Smooth muscle cell (in vitro differentiated cells): ENCODE results near the gene PLCL2. TPM values are rescaled to one million over a fixed set of nuclear protein-coding genes. Genes with fewer than 3 reads are reported as not detected.

Experiments used
- DNase-seq: peaks from one replicate; lab custom pipeline; 2025; ENCODE audit not compliant: unreplicated experiment; lab: John Stamatoyannopoulos, UW
- H2AFZ ChIP-seq: fragments of 200-600 bp; sonication (generic); 2 replicates; pipeline ENCODE4 v1.6.0; 2016; ENCODE audit warnings: antibody characterized with exemption, low read depth, mild to moderate bottlenecking
- H3F3A ChIP-seq: fragments of 200-600 bp; sonication (generic); 2 replicates; pipeline ENCODE4 v1.6.0; 2017; ENCODE audit warnings: antibody characterized with exemption, low read depth
- H3K27ac ChIP-seq: fragments of 200-600 bp; sonication (generic); 2 replicates; pipeline ENCODE4 v1.5.1; 2016; ENCODE audit warnings: low read depth, mild to moderate bottlenecking
- H3K27me3 ChIP-seq: fragments of 200-600 bp; sonication (generic); 2 replicates; pipeline ENCODE4 v1.6.1; 2016; ENCODE audit warnings: low read depth, mild to moderate bottlenecking
- H3K36me3 ChIP-seq: fragments of 200-600 bp; sonication (generic); 2 replicates; pipeline ENCODE4 v1.5.1; 2016; ENCODE audit warnings: low read depth
- H3K4me1 ChIP-seq: fragments of 200-600 bp; sonication (generic); 2 replicates; pipeline ENCODE4 v1.5.1; 2016; ENCODE audit warnings: low read depth
- H3K4me2 ChIP-seq: fragments of 200-600 bp; sonication (generic); 2 replicates; pipeline ENCODE4 v1.6.0; 2016; ENCODE audit warnings: mild to moderate bottlenecking
- H3K4me3 ChIP-seq: fragments of 200-600 bp; sonication (generic); 2 replicates; pipeline ENCODE4 v1.5.1; 2016; ENCODE audit warnings: mild to moderate bottlenecking
- H3K79me2 ChIP-seq: fragments of 200-600 bp; sonication (generic); 2 replicates; pipeline ENCODE4 v1.6.0; 2016; ENCODE audit warnings: low read depth, mild to moderate bottlenecking
- H3K9ac ChIP-seq: fragments of 200-600 bp; sonication (generic); 2 replicates; pipeline ENCODE4 v1.6.0; 2016; ENCODE audit warnings: low read depth
- H3K9me3 ChIP-seq: fragments of 200-600 bp; sonication (generic); replicated peaks from 2 replicates; pipeline ENCODE4 v1.5.1; 2016; ENCODE audit warnings: low read depth
- H4K20me1 ChIP-seq: fragments of 200-600 bp; sonication (generic); 2 replicates; pipeline ENCODE4 v1.6.0; 2016; ENCODE audit warnings: low read depth
- CTCF ChIP-seq: fragments of 200-600 bp; sonication (generic); IDR thresholded peaks from 2 replicates; pipeline ENCODE4 v1.5.1; 2017; ENCODE audit warnings: borderline replicate concordance, mild to moderate bottlenecking, antibody characterized with exemption; ENCODE audit not compliant: insufficient read depth, poor library complexity, severe bottlenecking
- WGBS: methylation state at CpG from one replicate; pipeline ENCODE4 v1.1.7; 2016; ENCODE audit warnings: low lambda C conversion rate; 5-methylcytosine and 5-hydroxymethylcytosine counted together
- polyA plus RNA-seq: library from polyadenylated mRNA; unstranded; fragments of >200 nt; fragmentation: Nextera tagmentation; extraction: Ambion mirVana; gene quantifications from 2 replicates; pipeline ENCODE4 v1.2.1, GENCODE V29; 2016
- total RNA-seq: library from RNA; depleted of rRNA; stranded (reverse); fragments of >200 nt; gene quantifications from 2 replicates; pipeline ENCODE4 v1.2.3, GENCODE V29; 2014

PLCL2 gene
- total and polyA plus RNA-seq, 2 experiments from 2014 or later: 2.1 to 5.0 TPM

- no peaks in the 10 kb centered on the region for H4K20me1 ChIP-seq
- no peak for TF ChIP-seq CTCF
- H2AFZ ChIP-seq: no peak overlapping the region
Measured at GRCh38 chr3:17130956-17131355, 246.2 kb downstream of the PLCL2 start.

GRCh38 chr3:17132286-17133115 is 247.7 kb downstream of the PLCL2 start:
- Histone ChIP-seq H3F3A (no peaks in the 10 kb centered on the region), H3K9ac (no peak overlapping the region), H2AFZ (no peak overlapping the region), H3K9me3 (no peaks in the 10 kb centered on the region), H3K27me3 (no peaks in the 10 kb centered on the region), H3K4me3 (no peak overlapping the region), H4K20me1 (no peaks in the 10 kb centered on the region), H3K36me3 (no peaks in the 10 kb centered on the region), H3K4me2 (no peak overlapping the region), H3K27ac (no peak overlapping the region), H3K4me1 (no peaks in the 10 kb centered on the region), H3K79me2 (no peaks in the 10 kb centered on the region)
- 87% methylated on average over 10 of the region's 10 CpGs for WGBS
- no peak for TF ChIP-seq CTCF
- no peak for DNase-seq

More at GRCh38 chr3:17130956-17131355, 246.2 kb downstream of the PLCL2 start:
- no peak overlapping the region for H3K9ac ChIP-seq
- no peaks in the 10 kb centered on the region for H3K36me3 ChIP-seq
- no peak overlapping the region for H3K4me2 ChIP-seq
- DNase-seq: no peak
- WGBS: 92% methylated on average over 3 of the region's 3 CpGs
- H3K4me3 ChIP-seq: no peak overlapping the region
- H3K9me3 ChIP-seq: no peaks in the 10 kb centered on the region
- no peaks in the 10 kb centered on the region for H3K79me2 ChIP-seq
- no peak overlapping the region for H3K27ac ChIP-seq
- no peaks in the 10 kb centered on the region for H3K4me1 ChIP-seq
- H3K27me3 ChIP-seq: no peaks in the 10 kb centered on the region
- H3F3A ChIP-seq: no peaks in the 10 kb centered on the region

- H3K79me2 ChIP-seq: no peaks in the 10 kb centered on the region
- H3K27ac ChIP-seq: no peak overlapping the region
- no peaks in the 10 kb centered on the region for H4K20me1 ChIP-seq
- H3K4me2 ChIP-seq: no peak overlapping the region
- WGBS: 89% methylated on average over 19 of the region's 19 CpGs
- no peak overlapping the region for H2AFZ ChIP-seq
- no peak overlapping the region for H3K9ac ChIP-seq
- H3F3A ChIP-seq: no peaks in the 10 kb centered on the region
- no peak for DNase-seq
- no peaks in the 10 kb centered on the region for H3K36me3 ChIP-seq
- H3K9me3 ChIP-seq: no peaks in the 10 kb centered on the region
- no peaks in the 10 kb centered on the region for H3K4me1 ChIP-seq
- no peak overlapping the region for H3K4me3 ChIP-seq
- no peak for TF ChIP-seq CTCF
- no peaks in the 10 kb centered on the region for H3K27me3 ChIP-seq
Measured at GRCh38 chr3:17133632-17134545, 249.1 kb downstream of the PLCL2 start.
